Erythroblast (primary cell): ENCODE results near the gene ATXN10.

ENCODE experiments used
- GATA1 ChIP-seq: IDR thresholded peaks from 2 replicates; pipeline ENCODE4 v1.6.1; 2011; ENCODE audit warnings: low read depth, mild to moderate bottlenecking, control low read depth, low read length, moderate library complexity
- POLR2A ChIP-seq: IDR thresholded peaks from 2 replicates; pipeline ENCODE4 v1.6.1; 2011; ENCODE audit warnings: mild to moderate bottlenecking, low read length

DNA sequence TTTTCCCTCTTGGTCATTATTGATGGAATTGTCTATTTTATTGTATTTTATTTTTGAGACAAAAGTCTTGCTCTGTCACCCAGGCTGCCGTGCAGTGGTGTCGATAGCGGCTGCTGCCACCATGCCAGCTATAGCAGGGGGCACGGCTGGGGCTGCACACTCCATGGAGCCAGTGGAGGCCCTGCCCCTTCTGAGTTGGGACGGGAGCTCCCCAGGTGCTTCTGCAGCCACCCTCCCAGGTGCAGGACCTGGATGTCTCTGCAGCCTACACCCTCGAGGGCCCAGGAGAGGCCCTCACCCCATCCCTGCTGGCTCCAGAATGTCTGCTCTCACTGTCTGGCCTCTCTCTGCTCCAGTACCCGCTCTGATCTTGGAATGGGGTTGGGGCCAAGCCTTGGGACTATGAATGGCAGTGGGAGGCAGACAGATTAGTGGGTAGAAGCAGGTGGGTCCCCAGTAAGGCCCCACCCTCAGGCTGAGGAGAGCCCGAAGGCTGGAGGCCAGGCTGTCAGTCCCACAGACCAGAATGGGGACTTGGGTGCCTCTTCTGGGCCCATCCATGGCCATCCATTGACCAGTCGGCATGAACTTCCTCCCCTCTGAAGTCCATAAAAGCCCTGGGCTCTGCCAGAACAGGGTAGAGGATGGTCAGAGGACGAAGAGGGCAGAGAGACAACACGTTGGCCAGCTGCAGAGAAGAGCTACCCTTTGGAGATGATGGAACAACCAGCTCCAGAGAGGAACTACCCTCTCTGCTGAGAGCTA is 49.6 kb upstream of the ATXN10 start:
- TF ChIP-seq POLR2A (no peak), GATA1 (no peak)
